K562 (cell line): ENCODE data around the gene IFI27L2. TPM values are rescaled to one million over a fixed set of nuclear protein-coding genes. Genes with fewer than 3 reads are reported as not detected.

Source experiments
- ATAC-seq: fragments of 200-7000 bp; cut with Tn5 transposase; 3 replicates; pipeline ENCODE4 v1.9.1; 2020; ENCODE audit warnings: moderate library complexity
- BruUV-seq: library from RNA; stranded (reverse); fragments of 400-500 nt; replicated peaks from 2 replicates; lab custom pipeline; 2021; lab: Mats Ljungman, UMichigan
- CTCF ChIA-PET: fragments of 300-600 bp; formaldehyde crosslinking; extraction: SDS; loops from one replicate; lab custom pipeline; 2021; ENCODE audit warnings: low intra/inter-chr PET ratio; lab: Yijun Ruan, JAX
- POLR2A ChIA-PET: fragments of 300-600, 350-650 bp; sonication (Branson Sonifier 250); formaldehyde crosslinking; extraction: SDS; loops from one replicate; lab custom pipeline; 2021; ENCODE audit warnings: antibody characterized with exemption, inconsistent platforms; lab: Yijun Ruan, JAX
- DNase-seq, 4 experiments: peaks; one replicate each; pipeline versions ENCODE4 v3.0.0 to v3.0.0-alpha.2; 2011 to 2018; ENCODE audit warnings: low spot score in 3 of 4, mixed read lengths in 3 of 4; ENCODE audit errors: extremely low read depth in 1 of 4
- FAIRE-seq: peaks from 2 replicates; lab custom pipeline; 2011; peaks lifted over from hg19 to GRCh38; lab: Jason Lieb, UNC
- H2AFZ ChIP-seq: 2 replicates; pipeline ENCODE4 v1.6.0; 2011; ENCODE audit warnings: low read depth, low read length, control low read depth, inconsistent platforms
- H3K27ac ChIP-seq: fragments of 200-600 bp; 3 replicates; pipeline ENCODE4 v1.8.0; 2011; ENCODE audit warnings: low read depth, mild to moderate bottlenecking, control low read depth, inconsistent platforms, low read length, moderate library complexity, mixed read lengths; ENCODE audit errors: extremely low read depth
- H3K27me3 ChIP-seq, 2 experiments: fragments of 300-600 bp in 1 of 2; 2 replicates in 1 of 2; 3 replicates in 1 of 2; pipeline versions ENCODE4 v1.6.0 to v1.8.0; 2011; ENCODE audit warnings: inconsistent platforms in 2 of 2, low read length in 2 of 2, mild to moderate bottlenecking in 1 of 2, mixed read lengths in 1 of 2, moderate library complexity in 1 of 2; ENCODE audit not compliant: control insufficient read depth in 2 of 2, insufficient read depth in 2 of 2
- H3K36me3 ChIP-seq: fragments of 300-600 bp; 3 replicates; pipeline ENCODE4 v1.8.0; 2011; ENCODE audit warnings: mild to moderate bottlenecking, low read length, inconsistent platforms; ENCODE audit not compliant: control insufficient read depth, insufficient read depth
- H3K4me1 ChIP-seq, 2 experiments: fragments of 200-600 bp in 1 of 2; replicated peaks in 1 of 2; 2 replicates in 1 of 2; 3 replicates in 1 of 2; pipeline versions ENCODE4 v1.5.1 to v1.8.0; 2011; ENCODE audit warnings: inconsistent platforms in 2 of 2, low read length in 2 of 2, mild to moderate bottlenecking in 1 of 2, mixed read lengths in 1 of 2, moderate library complexity in 1 of 2; ENCODE audit not compliant: control insufficient read depth in 2 of 2, insufficient read depth in 2 of 2
- H3K4me2 ChIP-seq: 2 replicates; pipeline ENCODE4 v1.6.1; 2011; ENCODE audit warnings: low read length, control low read depth, inconsistent platforms, mixed read lengths; ENCODE audit not compliant: insufficient read depth
- H3K4me3 ChIP-seq: fragments of 200-600 bp; sonication (generic), shearing (Covaris generic); 2 replicates; pipeline ENCODE4 v1.5.1; 2016; ENCODE audit warnings: control low read depth, inconsistent platforms
- H3K79me2 ChIP-seq: fragments of 200-600 bp; 3 replicates; pipeline ENCODE4 v1.8.0; 2011; ENCODE audit warnings: low read length, inconsistent platforms; ENCODE audit not compliant: control insufficient read depth, insufficient read depth
- H3K9ac ChIP-seq, 2 experiments: 2 replicates each; pipeline versions ENCODE4 v1.6.0 to v1.6.1; 2011; ENCODE audit warnings: low read depth in 2 of 2, low read length in 2 of 2, control low read depth in 1 of 2, inconsistent platforms in 1 of 2, mild to moderate bottlenecking in 1 of 2, mixed read lengths in 1 of 2; ENCODE audit not compliant: insufficient read depth in 1 of 2
- H3K9me1 ChIP-seq: one replicate; pipeline ENCODE4 v1.6.0; 2011; ENCODE audit warnings: inconsistent platforms, mild to moderate bottlenecking, low read length, moderate library complexity; ENCODE audit not compliant: control insufficient read depth, insufficient read depth
- H3K9me3 ChIP-seq: replicated peaks from 2 replicates; pipeline ENCODE4 v1.5.1; 2011; ENCODE audit warnings: low read depth, low read length, inconsistent platforms; ENCODE audit not compliant: control insufficient read depth, insufficient read depth
- H4K20me1 ChIP-seq: replicated peaks from 2 replicates; pipeline ENCODE4 v1.6.1; 2011; ENCODE audit warnings: low read length, inconsistent platforms, mixed read lengths; ENCODE audit not compliant: control insufficient read depth, insufficient read depth
- BMI1 ChIP-seq: fragments of 150-350 bp; IDR thresholded peaks from 2 replicates; pipeline ENCODE4 v1.6.1; 2014; ENCODE audit warnings: low read length
- FOXP1 ChIP-seq: sonication (generic); formaldehyde crosslinking; IDR thresholded peaks from 2 replicates; pipeline ENCODE4 v1.8.0; 2022; ENCODE audit warnings: mild to moderate bottlenecking, missing genetic modification reagents
- HDAC1 ChIP-seq, 2 experiments: fragments of 450-650 bp; IDR thresholded peaks; 2 replicates each; pipeline ENCODE4 v1.6.1; 2016 to 2017; ENCODE audit warnings: inconsistent platforms in 1 of 2, mild to moderate bottlenecking in 1 of 2, moderate library complexity in 1 of 2
- HDAC2 ChIP-seq: fragments of 450-650 bp; IDR thresholded peaks from 2 replicates; pipeline ENCODE4 v1.6.1; 2016; ENCODE audit warnings: mild to moderate bottlenecking
- NCOR1 ChIP-seq: fragments of 450-650 bp; IDR thresholded peaks from 2 replicates; pipeline ENCODE4 v1.6.1; 2016; ENCODE audit warnings: mild to moderate bottlenecking, moderate library complexity
- NFRKB ChIP-seq: fragments of 450-650 bp; IDR thresholded peaks from 2 replicates; pipeline ENCODE4 v1.6.1; 2016; ENCODE audit warnings: low read depth
- POLR2H ChIP-seq: IDR thresholded peaks from 2 replicates; pipeline ENCODE4 v1.6.1; 2016; ENCODE audit warnings: missing genetic modification characterization, low read depth, mild to moderate bottlenecking, control low read depth, missing compliant biosample characterization, moderate library complexity
- SIN3B ChIP-seq: fragments of 450-650 bp; IDR thresholded peaks from 2 replicates; pipeline ENCODE4 v1.6.1; 2017; ENCODE audit warnings: low read depth, mild to moderate bottlenecking, moderate library complexity
- TEAD2 ChIP-seq: fragments of 450-650 bp; IDR thresholded peaks from 2 replicates; pipeline ENCODE4 v1.6.1; 2016; ENCODE audit warnings: missing genetic modification characterization, control low read depth, missing compliant biosample characterization
- TRIM28 ChIP-seq: fragments of 450-650 bp; IDR thresholded peaks from 2 replicates; pipeline ENCODE4 v1.6.1; 2017
- ZNF644 ChIP-seq: fragments of 200-800 bp; sonication (Bioruptor generic); IDR thresholded peaks from 2 replicates; pipeline ENCODE4 v1.6.1; 2016; ENCODE audit warnings: low read depth, missing genetic modification characterization, missing compliant biosample characterization
- WGBS: fragments of 100-300 bp; shearing (Covaris generic); methylation state at CpG from one replicate; pipeline ENCODE4 v1.1.6; 2016; ENCODE audit warnings: low coverage, mixed read lengths; ENCODE audit not compliant: insufficient coverage; ENCODE audit errors: missing lambda C conversion rate; 5-methylcytosine and 5-hydroxymethylcytosine counted together
- in situ Hi-C: fragments of 300-500 bp; cut with MboI; formaldehyde crosslinking; loops from 4 replicates; pipeline ENCODE4 v1.15.0; 2018; ENCODE audit warnings: inconsistent platforms, mixed read lengths
- intact Hi-C: fragments of 100-400 bp; cut with micrococcal nuclease; formaldehyde crosslinking; loops from 2 replicates; pipeline ENCODE4 v1.14.2; 2022
- polyA plus RNA-seq, 8 experiments: library from polyadenylated mRNA; depleted of rRNA in 4 of 8; stranded (reverse) in 5 of 8; unstranded in 3 of 8; fragments of >200 nt; fragmentation: Nextera tagmentation in 2 of 8; fragmentation: Illumina TruSeq in 1 of 8; extraction: Ambion mirVana in 2 of 8; extraction: Trizol in 1 of 8; gene quantifications; 2 replicates each; pipeline versions ENCODE4 v1.2.1 to v1.2.3, GENCODE V29; 2011 to 2014; ENCODE audit warnings: inconsistent platforms in 1 of 8, missing spikeins in 1 of 8
- total RNA-seq, 7 experiments: library from RNA; depleted of rRNA in 6 of 7; stranded (reverse); fragments of >200 nt in 6 of 7; fragmentation: Illumina TruSeq in 2 of 7; extraction: Trizol in 2 of 7; gene quantifications; 2 replicates each; pipeline versions ENCODE4 v1.2.1 to v1.2.3, GENCODE V29; 2011 to 2021; ENCODE audit warnings: low replicate concordance in 1 of 7
- TF ChIP-seq, protein P1 (sequence below), 3 experiments: fragments of 200-800 bp in 1 of 3; sonication (Bioruptor generic) in 1 of 3; sonication (generic) in 1 of 3; formaldehyde crosslinking in 1 of 3; IDR thresholded peaks; 2 replicates each; pipeline versions ENCODE4 v1.6.1 to v1.8.0; 2016 to 2022; ENCODE audit warnings: mild to moderate bottlenecking in 2 of 3, missing compliant biosample characterization in 2 of 3, missing genetic modification characterization in 2 of 3, missing genetic modification reagents in 1 of 3
- TF ChIP-seq, protein P2 (sequence below): fragments of 450-650 bp; IDR thresholded peaks from 2 replicates; pipeline ENCODE4 v1.6.1; 2016; ENCODE audit warnings: low read depth, mild to moderate bottlenecking, moderate library complexity
- TF ChIP-seq, protein P3 (sequence below): fragments of 450-650 bp; IDR thresholded peaks from 2 replicates; pipeline ENCODE4 v1.6.1; 2014; ENCODE audit warnings: low read depth, mild to moderate bottlenecking, moderate library complexity, borderline replicate concordance
- TF ChIP-seq, protein P4 (sequence below): sonication (generic); formaldehyde crosslinking; IDR thresholded peaks from 2 replicates; pipeline ENCODE4 v1.8.0; 2023; ENCODE audit warnings: missing genetic modification reagents, mild to moderate bottlenecking, borderline replicate concordance

IFI27L2 gene
- total and polyA plus RNA-seq, 9 of the 15 experiments (the other 6 are each of a cell fraction or from before 2014, with no cell fraction given) = 1.0 to 9.3 (median 4.1) TPM

DNA sequence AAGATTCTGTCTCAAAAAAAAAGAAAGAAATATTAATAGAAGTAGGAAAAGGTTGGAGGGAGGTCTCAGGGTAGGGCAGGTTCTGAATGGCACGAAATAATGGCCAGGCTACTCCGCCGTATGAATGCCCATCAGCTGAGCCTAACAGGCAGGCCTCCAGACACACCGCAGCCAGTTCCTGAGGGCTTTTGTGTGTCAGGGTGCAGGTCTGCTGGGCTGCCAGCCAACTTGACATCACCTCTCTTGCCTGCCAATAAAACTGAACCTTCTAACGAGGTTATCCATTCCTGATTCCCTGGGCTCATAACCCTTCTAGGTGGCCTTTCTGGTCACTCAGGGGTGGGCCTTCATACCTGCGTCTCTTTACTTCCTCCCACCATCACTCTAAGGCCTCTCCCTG, 15.9 kb downstream of the IFI27L2 start:
- 53% methylated on average over 4 of the region's 6 CpGs for WGBS
- POLR2A ChIA-PET = interaction anchor here (0.6 to 0.8 kb wide), 2 partner anchors 72 to 284 kb away, joined by 3 to 4 read pairs; no protein-coding TSS in a partner anchor
- no peaks in the 10 kb centered on the region for H3K9me3 ChIP-seq
- no TSS peak for BruUV-seq
- DNase-seq (no peak), ATAC-seq (no peak), FAIRE-seq (no peak)
- no peaks in the 10 kb centered on the region for H3K36me3 ChIP-seq
- H3K9ac ChIP-seq = no peak overlapping the region
- H4K20me1 ChIP-seq = no peaks in the 10 kb centered on the region; the same call in 1 of the 2 replicates
- peaks cover 2 to 27% of the 10 kb centered on the region in 2 experiments; a peak in 3 of 5 replicates for H3K27me3 ChIP-seq
- H3K9me1 ChIP-seq = no peaks in the 10 kb centered on the region
- H3K4me3 ChIP-seq = no peak overlapping the region
- H3K4me1 ChIP-seq = peaks cover 8 to 16% of the 10 kb centered on the region in 2 experiments; a peak in 4 of 5 replicates
- no peak overlapping the region for H2AFZ ChIP-seq
- TF ChIP-seq, protein P1, sequence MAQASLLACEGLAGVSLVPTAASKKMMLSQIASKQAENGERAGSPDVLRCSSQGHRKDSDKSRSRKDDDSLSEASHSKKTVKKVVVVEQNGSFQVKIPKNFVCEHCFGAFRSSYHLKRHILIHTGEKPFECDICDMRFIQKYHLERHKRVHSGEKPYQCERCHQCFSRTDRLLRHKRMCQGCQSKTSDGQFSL (CRISPR knock-in tag; IDR thresholded peaks at IDR 0.05) = no peak
- TF ChIP-seq, protein P1 (tag; IDR thresholded peaks at IDR 0.05) = no peak
- TF ChIP-seq TRIM28 (no peak), TEAD2 (tag) (no peak), HDAC1 (IDR thresholded peaks at IDR 0.05) (no peak), NFRKB (no peak), POLR2H (tag) (no peak), NCOR1 (no peak), FOXP1 (CRISPR knock-in tag) (no peak), BMI1 (no peak), SIN3B (no peak), ZNF644 (tag) (no peak), HDAC2 (no peak)
- TF ChIP-seq, protein P2, sequence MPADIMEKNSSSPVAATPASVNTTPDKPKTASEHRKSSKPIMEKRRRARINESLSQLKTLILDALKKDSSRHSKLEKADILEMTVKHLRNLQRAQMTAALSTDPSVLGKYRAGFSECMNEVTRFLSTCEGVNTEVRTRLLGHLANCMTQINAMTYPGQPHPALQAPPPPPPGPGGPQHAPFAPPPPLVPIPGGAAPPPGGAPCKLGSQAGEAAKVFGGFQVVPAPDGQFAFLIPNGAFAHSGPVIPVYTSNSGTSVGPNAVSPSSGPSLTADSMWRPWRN = no peak
- TF ChIP-seq, protein P3, sequence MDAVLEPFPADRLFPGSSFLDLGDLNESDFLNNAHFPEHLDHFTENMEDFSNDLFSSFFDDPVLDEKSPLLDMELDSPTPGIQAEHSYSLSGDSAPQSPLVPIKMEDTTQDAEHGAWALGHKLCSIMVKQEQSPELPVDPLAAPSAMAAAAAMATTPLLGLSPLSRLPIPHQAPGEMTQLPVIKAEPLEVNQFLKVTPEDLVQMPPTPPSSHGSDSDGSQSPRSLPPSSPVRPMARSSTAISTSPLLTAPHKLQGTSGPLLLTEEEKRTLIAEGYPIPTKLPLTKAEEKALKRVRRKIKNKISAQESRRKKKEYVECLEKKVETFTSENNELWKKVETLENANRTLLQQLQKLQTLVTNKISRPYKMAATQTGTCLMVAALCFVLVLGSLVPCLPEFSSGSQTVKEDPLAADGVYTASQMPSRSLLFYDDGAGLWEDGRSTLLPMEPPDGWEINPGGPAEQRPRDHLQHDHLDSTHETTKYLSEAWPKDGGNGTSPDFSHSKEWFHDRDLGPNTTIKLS = no peak
- TF ChIP-seq, protein P4, sequence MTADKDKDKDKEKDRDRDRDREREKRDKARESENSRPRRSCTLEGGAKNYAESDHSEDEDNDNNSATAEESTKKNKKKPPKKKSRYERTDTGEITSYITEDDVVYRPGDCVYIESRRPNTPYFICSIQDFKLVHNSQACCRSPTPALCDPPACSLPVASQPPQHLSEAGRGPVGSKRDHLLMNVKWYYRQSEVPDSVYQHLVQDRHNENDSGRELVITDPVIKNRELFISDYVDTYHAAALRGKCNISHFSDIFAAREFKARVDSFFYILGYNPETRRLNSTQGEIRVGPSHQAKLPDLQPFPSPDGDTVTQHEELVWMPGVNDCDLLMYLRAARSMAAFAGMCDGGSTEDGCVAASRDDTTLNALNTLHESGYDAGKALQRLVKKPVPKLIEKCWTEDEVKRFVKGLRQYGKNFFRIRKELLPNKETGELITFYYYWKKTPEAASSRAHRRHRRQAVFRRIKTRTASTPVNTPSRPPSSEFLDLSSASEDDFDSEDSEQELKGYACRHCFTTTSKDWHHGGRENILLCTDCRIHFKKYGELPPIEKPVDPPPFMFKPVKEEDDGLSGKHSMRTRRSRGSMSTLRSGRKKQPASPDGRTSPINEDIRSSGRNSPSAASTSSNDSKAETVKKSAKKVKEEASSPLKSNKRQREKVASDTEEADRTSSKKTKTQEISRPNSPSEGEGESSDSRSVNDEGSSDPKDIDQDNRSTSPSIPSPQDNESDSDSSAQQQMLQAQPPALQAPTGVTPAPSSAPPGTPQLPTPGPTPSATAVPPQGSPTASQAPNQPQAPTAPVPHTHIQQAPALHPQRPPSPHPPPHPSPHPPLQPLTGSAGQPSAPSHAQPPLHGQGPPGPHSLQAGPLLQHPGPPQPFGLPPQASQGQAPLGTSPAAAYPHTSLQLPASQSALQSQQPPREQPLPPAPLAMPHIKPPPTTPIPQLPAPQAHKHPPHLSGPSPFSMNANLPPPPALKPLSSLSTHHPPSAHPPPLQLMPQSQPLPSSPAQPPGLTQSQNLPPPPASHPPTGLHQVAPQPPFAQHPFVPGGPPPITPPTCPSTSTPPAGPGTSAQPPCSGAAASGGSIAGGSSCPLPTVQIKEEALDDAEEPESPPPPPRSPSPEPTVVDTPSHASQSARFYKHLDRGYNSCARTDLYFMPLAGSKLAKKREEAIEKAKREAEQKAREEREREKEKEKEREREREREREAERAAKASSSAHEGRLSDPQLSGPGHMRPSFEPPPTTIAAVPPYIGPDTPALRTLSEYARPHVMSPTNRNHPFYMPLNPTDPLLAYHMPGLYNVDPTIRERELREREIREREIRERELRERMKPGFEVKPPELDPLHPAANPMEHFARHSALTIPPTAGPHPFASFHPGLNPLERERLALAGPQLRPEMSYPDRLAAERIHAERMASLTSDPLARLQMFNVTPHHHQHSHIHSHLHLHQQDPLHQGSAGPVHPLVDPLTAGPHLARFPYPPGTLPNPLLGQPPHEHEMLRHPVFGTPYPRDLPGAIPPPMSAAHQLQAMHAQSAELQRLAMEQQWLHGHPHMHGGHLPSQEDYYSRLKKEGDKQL = no peak
- no peaks in the 10 kb centered on the region for H3K79me2 ChIP-seq
- in situ Hi-C loops (no loop called here), intact Hi-C loops (no loop called here)
- CTCF ChIA-PET = no interaction called here
- H3K27ac ChIP-seq = no peak overlapping the region
- no peak overlapping the region for H3K4me2 ChIP-seq
